CD4-positive, alpha-beta T cell treated with Interleukin-12 subunit alpha and Interleukin-12 subunit beta, for 1 hour (primary cell): ENCODE measurements around the gene PFDN1.

Experiments used
- DNase-seq: peaks from one replicate; pipeline ENCODE4 v3.0.0-alpha.2; 2020

Gene PFDN1

GRCh38 chr5:140328036-140328764 lies 25.3 kb upstream of the PFDN1 start:
- DNase-seq, result no peak

- DNase-seq, result no peak
These were observed 24.7 kb upstream of the PFDN1 start for GRCh38 chr5:140327589-140327988.

- no peak for DNase-seq
These were observed 22.6 kb upstream of the PFDN1 start for GRCh38 chr5:140325486-140325885.

DNA sequence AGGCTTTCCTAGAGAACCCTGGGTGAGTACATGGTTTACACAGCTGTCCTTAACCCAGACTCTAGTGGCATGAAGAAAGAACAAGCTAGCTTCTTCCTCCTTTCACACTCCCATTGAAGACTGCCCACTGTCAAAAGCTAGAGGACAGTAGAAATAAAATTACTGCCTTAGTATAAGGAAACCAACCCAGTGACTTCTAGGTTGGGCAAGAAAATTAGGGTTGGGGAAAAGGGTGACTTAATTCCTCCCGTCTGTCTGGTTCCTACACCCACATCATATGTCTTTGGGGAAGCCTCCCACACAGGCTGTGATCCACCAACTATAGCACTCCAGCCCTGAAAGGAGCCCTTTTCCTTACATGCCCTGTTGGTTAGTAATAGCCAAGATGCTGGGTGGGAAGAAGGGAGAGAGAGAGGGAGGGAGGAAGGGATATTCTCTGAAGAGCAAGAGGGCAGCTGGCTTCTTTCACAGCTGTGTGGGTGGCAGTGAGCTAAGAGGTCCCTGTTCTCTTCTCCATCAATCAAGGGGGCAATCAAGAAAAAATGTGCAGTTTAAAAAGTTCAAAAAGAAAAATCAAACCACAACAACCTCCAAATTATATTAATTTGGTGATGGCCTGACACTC lies 21.8 kb upstream of the PFDN1 start:
- no peak for DNase-seq

- no peak for DNase-seq
These were observed 21.2 kb upstream of the PFDN1 start for GRCh38 chr5:140324041-140324600.

DNA sequence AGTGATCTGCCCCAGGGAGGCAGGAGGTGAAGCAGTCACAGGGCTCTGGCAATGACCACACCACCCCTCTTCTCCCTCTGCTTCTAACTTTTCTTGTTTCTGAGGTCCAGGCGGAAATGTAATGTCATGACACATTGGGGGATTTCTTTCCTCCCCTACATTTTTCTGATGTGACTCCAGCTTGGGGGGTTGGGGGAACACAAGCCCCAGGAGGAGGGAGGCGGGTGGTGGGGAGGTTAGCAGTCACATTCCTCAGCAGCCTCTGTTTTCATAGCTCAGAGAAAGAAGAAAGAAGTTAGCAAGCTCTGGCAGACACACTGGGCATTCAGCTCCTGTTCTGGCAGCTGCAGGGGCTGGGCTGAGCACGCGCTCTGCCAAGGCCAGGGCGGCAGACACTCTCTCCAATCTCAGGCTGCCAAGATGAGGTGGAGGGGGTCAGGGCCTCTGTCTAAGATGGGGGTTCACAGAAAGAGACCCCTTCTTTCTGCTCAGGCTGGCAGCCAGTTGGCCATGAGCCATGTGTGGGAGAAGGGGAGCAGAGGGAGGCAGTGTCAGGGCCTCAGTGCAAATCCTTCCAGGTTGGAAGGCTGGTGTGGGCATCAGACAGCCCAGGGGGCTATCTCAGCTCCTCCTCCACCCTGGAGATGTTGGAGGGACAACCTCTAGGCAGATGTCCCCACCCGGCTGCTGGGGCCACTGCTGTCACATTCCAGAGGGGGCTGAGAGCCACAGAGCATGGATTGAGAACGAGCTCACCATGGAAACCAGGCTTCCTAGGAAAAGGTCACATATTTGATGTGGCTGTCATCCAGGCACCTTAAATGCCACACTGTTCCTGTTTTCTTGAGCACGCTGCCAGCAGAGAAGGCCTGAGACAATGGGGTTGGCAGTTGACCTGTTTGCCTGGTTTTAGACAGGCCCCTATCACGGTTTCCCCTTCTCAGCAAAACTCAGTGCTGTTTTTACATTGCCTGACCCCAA lies 20.1 kb upstream of the PFDN1 start:
- no peak for DNase-seq

- no peak for DNase-seq
These were observed 18.9 kb upstream of the PFDN1 start for GRCh38 chr5:140321796-140322195.

GRCh38 chr5:140319833-140320232 lies 16.9 kb upstream of the PFDN1 start:
- DNase-seq, result no peak

GRCh38 chr5:140318792-140319191 lies 15.9 kb upstream of the PFDN1 start:
- no peak for DNase-seq

DNA sequence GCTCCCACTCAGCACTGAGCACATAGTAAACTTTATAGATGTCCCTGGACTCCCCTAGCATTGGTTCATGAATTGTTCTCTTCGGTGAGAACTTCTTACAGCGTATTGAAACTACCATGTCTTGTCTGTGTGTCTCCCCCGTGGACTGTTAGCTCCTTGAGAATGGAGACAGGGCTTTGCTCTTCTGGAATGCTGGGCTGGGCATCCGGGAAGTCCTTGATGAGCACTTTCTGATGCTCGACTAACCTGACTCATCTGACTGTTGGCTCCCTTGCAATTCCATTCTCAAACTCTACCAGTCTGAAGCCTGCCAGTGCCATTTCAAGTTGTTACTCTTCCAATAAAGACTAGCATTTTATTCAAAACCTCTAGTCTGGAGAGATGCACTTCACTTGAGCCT lies 15.0 kb upstream of the PFDN1 start:
- DNase-seq, result no peak

DNA sequence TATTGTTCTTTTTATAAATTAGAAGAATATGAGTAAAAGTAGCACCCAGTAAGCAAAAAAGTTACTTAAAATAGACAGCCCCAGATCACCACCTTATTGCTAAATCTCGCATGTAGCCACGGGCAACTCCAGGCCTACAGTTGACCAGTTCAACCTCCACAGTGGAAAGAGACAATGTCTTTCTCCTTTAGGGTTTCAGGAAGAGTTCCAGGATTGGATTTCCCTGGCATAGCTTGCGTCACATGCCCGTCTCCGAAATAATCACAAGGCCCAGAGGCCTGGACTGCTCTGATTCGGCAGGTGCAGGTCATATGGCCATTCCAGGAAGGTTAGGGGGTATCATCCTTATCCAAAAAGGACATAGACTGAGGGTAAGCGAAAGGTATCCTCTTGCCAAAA lies 9.9 kb upstream of the PFDN1 start:
- DNase-seq, result no peak

GRCh38 chr5:140312067-140312790 lies 9.3 kb upstream of the PFDN1 start:
- DNase-seq, result no peak

GRCh38 chr5:140311011-140311467 lies 8.1 kb upstream of the PFDN1 start:
- no peak for DNase-seq

- no peak for DNase-seq
These were observed 7.5 kb upstream of the PFDN1 start for GRCh38 chr5:140310434-140310833.

DNA sequence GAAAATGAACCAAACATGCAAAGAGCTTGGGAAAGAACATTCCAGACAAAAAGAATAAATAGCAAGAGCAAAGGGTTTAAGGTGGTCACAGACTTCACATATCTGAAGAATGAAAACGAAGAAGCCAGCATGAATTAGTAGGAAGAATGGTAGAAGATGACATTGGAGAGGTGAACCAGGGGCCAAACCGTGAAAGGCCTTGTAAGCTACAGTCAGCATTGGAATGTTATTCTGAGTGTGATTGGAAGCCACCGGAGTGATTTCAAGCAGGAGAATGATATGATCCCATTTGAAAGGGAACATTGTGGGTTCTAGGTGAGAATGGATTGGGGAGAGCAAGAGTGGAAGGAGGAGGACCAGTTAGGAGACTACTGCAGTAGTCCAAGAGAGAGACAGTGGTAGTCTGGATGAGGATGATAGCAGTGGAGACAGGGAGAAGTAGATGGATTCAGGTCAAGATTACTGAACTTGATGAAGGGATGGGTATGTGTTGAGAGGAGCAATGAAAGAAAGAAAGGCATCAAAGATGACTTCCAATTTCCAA lies 6.9 kb upstream of the PFDN1 start:
- no peak for DNase-seq

GRCh38 chr5:140305471-140305870 lies 2.6 kb upstream of the PFDN1 start:
- DNase-seq, result no peak

GRCh38 chr5:140303966-140304365 lies 1.1 kb upstream of the PFDN1 start:
- DNase-seq, result no peak

- no peak for DNase-seq
These were observed 1.8 kb downstream of the PFDN1 start for GRCh38 chr5:140301136-140301535.

GRCh38 chr5:140299056-140299455 lies 3.8 kb downstream of the PFDN1 start:
- no peak for DNase-seq

- no peak for DNase-seq
These were observed 4.7 kb downstream of the PFDN1 start for GRCh38 chr5:140298183-140298601.

DNA sequence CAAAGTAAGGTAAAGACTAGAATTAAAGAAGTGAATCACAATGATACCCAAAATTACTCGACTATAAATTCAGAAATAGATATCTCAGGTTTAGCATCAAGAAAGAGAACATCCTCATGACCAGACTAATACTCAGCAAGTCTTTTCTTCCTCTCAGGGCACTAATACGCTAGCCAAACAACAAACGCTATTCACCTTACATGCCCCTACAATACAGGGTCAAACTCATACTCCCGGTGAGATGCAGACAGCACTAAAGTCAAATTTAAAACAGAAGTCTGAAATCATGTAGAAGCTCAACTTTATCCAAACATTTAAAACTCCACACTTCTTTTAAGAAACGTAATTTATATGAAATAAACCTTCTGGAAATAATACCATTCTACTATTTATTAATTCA lies 5.6 kb downstream of the PFDN1 start:
- DNase-seq, result no peak

DNA sequence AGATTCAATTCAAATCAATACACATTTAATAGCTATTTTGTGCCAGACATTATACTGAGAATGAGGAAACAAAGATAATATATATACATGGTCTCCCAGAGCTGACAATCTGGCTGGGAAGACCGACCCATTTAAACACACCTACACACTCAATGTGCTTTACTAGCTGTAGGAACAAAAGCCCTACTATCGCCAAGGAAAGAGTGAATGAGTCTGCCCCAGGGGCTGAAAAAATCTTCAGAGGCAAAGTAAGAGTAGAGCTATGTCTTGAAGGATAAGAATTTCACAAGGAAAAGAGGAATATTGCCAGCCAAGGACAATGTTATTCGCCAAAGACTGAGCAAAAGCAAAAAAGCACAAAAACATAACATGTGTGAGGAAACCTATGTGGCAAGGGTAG lies 6.6 kb downstream of the PFDN1 start:
- DNase-seq, result no peak
